Nephron (organoid): ENCODE measurements around the gene TNXB.

Experiments used
- H3K27ac Mint-ChIP-seq, 3 experiments: 2 replicates each; pipeline ENCODE4 v1.8.0; 2020; ENCODE audit warnings: mixed read lengths in 3 of 3, mild to moderate bottlenecking in 2 of 3, moderate library complexity in 1 of 3
- H3K27me3 Mint-ChIP-seq: 2 replicates; pipeline ENCODE4 v1.8.0; 2021; ENCODE audit warnings: low read depth, mild to moderate bottlenecking, moderate library complexity, mixed read lengths
- H3K36me3 Mint-ChIP-seq: 2 replicates; pipeline ENCODE4 v1.8.0; 2020; ENCODE audit warnings: low read depth, mixed read lengths
- H3K4me1 Mint-ChIP-seq: 2 replicates; pipeline ENCODE4 v1.8.0; 2020; ENCODE audit warnings: mixed read lengths
- H3K4me3 Mint-ChIP-seq, 3 experiments: 2 replicates each; pipeline ENCODE4 v1.8.0; 2020; ENCODE audit warnings: mild to moderate bottlenecking in 3 of 3, mixed read lengths in 3 of 3, moderate library complexity in 2 of 3
- H3K9me3 Mint-ChIP-seq: 2 replicates; pipeline ENCODE4 v1.8.0; 2020; ENCODE audit warnings: mixed read lengths
- TF ChIP-seq, protein P1 (sequence below), 3 experiments: fragments of 200-600 bp; sonication (generic); IDR thresholded peaks; one replicate each; pipeline ENCODE4 v1.5.0; 2021; ENCODE audit warnings: antibody characterized with exemption in 3 of 3; ENCODE audit not compliant: unreplicated experiment in 3 of 3

The TNXB gene

DNA sequence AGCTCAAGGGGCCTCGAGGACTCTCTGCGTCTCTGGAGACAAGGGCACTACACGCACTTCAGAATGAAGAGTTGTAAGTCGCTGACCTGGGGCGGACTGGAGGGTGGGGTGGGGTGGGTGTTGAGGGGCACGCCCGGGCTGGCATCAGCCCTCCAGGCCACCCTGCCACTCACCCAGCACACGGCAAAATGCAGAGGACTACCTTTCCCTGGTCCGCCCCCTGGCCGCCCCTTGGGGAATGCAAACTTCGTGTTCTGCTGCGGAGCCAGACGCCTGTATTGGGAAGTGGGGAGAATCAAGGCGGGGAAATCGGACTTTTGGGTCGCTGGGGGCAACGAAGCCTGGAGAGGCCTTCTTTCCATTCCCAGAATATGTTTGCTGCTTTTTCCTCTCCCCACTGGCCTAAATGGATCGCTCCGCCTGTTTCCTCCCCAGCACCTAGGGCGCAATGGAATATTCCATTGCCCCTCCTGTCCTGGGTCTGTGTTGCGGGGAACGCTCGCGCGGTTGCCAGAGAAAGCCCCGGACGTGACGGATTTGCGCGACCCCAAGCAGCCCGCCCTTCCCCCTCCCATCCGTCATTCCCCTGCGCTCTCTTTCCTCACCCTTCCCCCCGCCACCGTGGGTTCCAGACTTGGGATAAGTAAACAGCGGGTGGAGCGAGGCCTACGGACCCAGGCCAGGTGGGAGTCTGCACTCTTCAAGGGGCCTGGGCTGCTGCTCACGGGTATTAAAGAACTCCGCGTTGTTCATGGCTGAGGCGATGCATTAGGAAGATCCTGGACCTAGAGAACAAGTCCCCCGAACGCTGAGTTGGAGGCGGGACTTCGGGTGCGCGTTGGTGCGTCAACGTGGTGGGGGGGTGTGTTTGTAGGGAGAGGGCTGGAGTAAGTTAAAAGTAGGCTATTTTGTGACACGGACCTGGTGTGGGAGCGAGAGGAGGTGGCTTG, 44.7 kb upstream of the TNXB start, which contains the start of gene PPT2:
Gene PPT2 (plus strand): TSS at position 578 of the 950 bp plus-strand sequence. CDS start 454 bp downstream, outside the sequence.
- peak within 1 kb of the TSS; percentile 93 to 98 (median 98) for H3K27ac Mint-ChIP-seq
- H3K9me3 Mint-ChIP-seq, result no peaks in the 10 kb centered on the region
- H3K4me3 Mint-ChIP-seq, result peak within 1 kb of the TSS; percentile 98
- peaks cover 14% of the 10 kb centered on the region for H3K27me3 Mint-ChIP-seq
- peaks cover 22% of the 10 kb centered on the region for H3K36me3 Mint-ChIP-seq
- H3K4me1 Mint-ChIP-seq, result peaks cover 52% of the 10 kb centered on the region
- TF ChIP-seq, protein P1, sequence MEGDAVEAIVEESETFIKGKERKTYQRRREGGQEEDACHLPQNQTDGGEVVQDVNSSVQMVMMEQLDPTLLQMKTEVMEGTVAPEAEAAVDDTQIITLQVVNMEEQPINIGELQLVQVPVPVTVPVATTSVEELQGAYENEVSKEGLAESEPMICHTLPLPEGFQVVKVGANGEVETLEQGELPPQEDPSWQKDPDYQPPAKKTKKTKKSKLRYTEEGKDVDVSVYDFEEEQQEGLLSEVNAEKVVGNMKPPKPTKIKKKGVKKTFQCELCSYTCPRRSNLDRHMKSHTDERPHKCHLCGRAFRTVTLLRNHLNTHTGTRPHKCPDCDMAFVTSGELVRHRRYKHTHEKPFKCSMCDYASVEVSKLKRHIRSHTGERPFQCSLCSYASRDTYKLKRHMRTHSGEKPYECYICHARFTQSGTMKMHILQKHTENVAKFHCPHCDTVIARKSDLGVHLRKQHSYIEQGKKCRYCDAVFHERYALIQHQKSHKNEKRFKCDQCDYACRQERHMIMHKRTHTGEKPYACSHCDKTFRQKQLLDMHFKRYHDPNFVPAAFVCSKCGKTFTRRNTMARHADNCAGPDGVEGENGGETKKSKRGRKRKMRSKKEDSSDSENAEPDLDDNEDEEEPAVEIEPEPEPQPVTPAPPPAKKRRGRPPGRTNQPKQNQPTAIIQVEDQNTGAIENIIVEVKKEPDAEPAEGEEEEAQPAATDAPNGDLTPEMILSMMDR (IDR thresholded peaks at IDR 0.05; ENCODE audit: unreplicated experiment in 3 of 3), result peak in 2 of 3 experiments; percentile 19 to 29

DNA sequence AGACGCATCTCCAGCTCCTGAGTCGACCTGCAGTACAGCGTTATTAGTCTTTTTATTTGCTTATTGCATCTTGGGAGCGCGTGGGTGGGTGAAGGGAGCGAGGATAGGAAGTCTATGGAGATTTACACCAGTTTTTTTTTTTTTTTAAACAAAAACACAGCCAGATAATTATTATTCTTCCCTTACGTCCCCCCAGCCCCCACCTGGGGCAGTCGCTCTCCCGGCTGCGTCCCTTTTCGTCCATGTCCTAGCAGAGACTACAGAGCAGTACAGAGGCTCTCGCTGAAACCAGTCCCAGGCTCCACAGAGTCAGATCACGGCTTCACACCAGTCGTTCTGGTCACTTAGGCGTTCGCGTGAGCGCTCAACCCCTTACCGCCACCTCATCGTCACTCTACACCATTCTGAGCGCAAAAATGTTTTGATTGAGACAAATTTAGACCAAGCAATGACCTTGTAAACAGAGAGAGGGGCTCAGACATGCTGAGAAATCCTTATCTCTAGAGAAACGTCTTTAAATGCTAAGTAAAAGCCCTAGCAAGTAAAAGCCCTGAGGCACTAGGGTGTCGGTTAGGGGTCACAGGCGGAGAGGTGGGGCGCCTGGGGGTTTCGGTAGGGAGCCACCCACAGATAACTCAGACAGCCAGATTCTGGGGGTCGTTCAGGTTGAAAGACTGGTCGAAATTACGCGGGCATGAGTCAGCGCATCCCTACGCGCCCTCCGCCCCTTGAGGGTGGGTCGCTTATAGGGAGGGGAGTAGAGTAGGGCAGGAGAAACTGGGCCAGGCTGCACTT, 43.8 kb upstream of the TNXB start:
- Mint-ChIP-seq H3K27ac (peak overlapping the region; percentile 93 to 98 (median 98)), H3K9me3 (no peaks in the 10 kb centered on the region), H3K36me3 (peaks cover 20% of the 10 kb centered on the region), H3K4me1 (peaks cover 52% of the 10 kb centered on the region), H3K4me3 (peak overlapping the region; percentile 98), H3K27me3 (peaks cover 14% of the 10 kb centered on the region)
- TF ChIP-seq, protein P1 (IDR thresholded peaks at IDR 0.05; ENCODE audit: unreplicated experiment in 3 of 3), result no peak

DNA sequence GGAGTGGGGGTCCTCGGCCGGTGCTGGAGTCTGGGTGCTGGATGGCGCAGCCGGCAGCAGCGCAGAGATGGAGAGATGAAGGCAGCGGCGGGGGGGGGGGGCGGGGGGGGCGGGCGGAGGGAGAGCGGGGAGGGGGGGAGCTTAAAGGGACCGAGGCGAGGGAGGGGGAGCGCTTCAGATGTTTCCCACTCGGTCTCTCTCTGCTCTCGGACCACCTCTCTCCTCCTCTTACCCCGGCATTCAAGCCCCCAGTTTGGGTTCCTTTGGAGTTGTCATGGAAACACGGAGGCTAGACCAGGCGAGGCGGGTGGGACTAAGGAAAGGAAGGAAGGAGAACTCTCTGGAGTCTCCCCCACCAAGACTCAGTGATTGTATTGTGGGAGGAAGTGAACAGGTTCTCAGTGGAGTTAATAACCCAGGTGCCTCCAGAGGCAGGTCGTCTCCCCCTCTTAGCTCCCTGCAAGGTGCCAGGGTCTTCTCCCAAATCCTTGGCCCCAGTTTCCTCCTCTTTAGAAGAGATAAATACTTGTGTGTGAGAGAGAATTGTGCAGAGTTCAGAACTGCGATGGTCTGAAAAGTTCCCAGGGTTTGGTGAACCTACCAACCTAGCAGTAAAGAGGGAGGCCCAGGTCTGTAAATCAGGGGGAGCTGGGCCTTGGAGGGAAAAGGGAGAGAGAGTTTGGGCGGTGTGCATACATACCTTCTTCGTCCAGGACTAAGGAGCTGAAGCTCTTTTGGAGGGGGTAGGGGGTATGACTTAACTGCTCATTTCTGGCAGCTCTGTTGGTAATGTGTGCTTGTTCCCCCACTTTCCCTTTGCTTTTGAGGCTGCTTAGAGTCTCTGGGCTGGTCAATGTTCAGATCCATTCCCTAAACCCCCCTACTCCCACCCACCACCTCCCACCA, 43.0 kb upstream of the TNXB start, which contains the start of gene PRRT1:
Gene PRRT1 (minus strand): TSS at position 77 of the 906 bp plus-strand sequence. CDS start 112 bp downstream, outside the sequence.
- Mint-ChIP-seq H3K4me3 (peak within 1 kb of the TSS; percentile 98), H3K36me3 (peaks cover 12% of the 10 kb centered on the region), H3K4me1 (peaks cover 52% of the 10 kb centered on the region), H3K27ac (peak within 1 kb of the TSS; percentile 93 to 98 (median 98)), H3K9me3 (no peaks in the 10 kb centered on the region), H3K27me3 (peaks cover 14% of the 10 kb centered on the region)
- TF ChIP-seq, protein P1 (IDR thresholded peaks at IDR 0.05; ENCODE audit: unreplicated experiment in 3 of 3), result no peak

DNA sequence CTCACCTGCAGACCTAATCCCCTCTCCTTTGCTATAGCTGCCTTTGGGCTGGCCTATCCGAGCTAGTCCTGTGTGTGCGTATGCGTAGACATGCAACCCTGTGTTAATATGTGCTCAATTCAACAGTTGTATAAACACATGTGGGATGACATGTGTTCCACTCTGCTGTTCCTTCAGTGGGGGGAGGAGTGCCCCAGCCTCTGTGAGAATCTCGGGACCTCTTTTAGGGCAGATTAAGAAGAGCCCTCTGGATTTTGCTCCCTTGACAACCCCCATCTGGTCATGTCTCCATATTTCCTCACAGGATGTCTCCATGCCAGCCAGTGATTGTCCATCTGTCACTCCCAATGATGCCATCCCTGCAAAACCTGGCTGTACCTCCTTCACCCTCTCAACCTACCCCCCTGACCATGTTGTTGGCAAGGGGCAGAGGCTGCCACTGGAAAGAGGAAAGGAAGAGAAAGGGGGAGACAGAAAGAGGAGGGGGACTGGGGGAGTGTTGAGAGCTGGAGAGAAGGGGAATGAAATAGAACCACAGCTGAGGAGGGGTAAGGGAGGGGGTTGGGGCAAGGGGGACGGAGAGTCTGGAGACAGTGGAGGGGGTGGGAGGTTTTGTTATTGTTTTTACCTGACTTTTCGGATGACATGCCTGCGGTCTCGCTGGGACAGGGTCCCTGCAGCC, 42.2 kb upstream of the TNXB start:
- H3K27me3 Mint-ChIP-seq, result peaks cover 14% of the 10 kb centered on the region
- H3K9me3 Mint-ChIP-seq, result no peaks in the 10 kb centered on the region
- peak overlapping the region; percentile 71 to 91 (median 76) for H3K27ac Mint-ChIP-seq
- H3K4me3 Mint-ChIP-seq, result peak overlapping the region; percentile 98
- H3K4me1 Mint-ChIP-seq, result peaks cover 57% of the 10 kb centered on the region
- peaks cover 12% of the 10 kb centered on the region for H3K36me3 Mint-ChIP-seq
- TF ChIP-seq, protein P1 (IDR thresholded peaks at IDR 0.05; ENCODE audit: unreplicated experiment in 3 of 3), result no peak
